Measurements from ENCODE around the gene CROT.

DNA sequence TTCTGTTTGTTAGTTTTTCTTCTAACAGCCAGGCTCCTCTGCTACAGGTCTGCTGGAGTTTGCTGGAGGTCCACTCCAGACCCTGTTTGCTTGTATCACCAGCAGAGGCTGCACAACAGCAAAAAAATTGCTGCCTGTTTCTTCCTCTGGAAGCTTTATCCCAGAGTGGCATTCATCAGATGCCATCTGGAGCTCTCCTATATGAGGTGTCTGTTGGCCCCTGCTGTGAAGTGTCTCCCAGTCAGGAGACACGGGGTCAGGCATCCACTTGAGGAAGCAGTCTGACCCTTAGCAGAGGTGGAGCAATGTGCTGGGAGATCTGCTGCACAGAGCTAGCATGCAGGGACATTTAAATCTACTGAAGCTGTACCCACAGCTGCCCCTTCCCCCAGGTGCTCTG, 26.7 kb upstream of the CROT start:
- TF ChIP-seq, protein P1, sequence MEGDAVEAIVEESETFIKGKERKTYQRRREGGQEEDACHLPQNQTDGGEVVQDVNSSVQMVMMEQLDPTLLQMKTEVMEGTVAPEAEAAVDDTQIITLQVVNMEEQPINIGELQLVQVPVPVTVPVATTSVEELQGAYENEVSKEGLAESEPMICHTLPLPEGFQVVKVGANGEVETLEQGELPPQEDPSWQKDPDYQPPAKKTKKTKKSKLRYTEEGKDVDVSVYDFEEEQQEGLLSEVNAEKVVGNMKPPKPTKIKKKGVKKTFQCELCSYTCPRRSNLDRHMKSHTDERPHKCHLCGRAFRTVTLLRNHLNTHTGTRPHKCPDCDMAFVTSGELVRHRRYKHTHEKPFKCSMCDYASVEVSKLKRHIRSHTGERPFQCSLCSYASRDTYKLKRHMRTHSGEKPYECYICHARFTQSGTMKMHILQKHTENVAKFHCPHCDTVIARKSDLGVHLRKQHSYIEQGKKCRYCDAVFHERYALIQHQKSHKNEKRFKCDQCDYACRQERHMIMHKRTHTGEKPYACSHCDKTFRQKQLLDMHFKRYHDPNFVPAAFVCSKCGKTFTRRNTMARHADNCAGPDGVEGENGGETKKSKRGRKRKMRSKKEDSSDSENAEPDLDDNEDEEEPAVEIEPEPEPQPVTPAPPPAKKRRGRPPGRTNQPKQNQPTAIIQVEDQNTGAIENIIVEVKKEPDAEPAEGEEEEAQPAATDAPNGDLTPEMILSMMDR (conservative IDR thresholded peaks at IDR 0.05; ENCODE audit: low read length) = no peak
- no peak for TF ChIP-seq EZH2phosphoT487 (IDR thresholded peaks at IDR 0.05; ENCODE audit: borderline replicate concordance)
